H9 (cell line): ENCODE results near the gene KMT2B. TPM values are rescaled to one million over a fixed set of nuclear protein-coding genes. Genes with fewer than 3 reads are reported as not detected.

Experiments
- DNase-seq: peaks from one replicate; pipeline ENCODE4 v3.0.0-alpha.2; 2017
- H2AFZ ChIP-seq: one replicate; pipeline ENCODE4 v1.6.1; 2013; ENCODE audit warnings: mild to moderate bottlenecking, low read length, control low read depth, moderate library complexity
- H2AK5ac ChIP-seq: 2 replicates; pipeline ENCODE4 v1.6.1; 2013; ENCODE audit warnings: low read length, control low read depth, mixed read lengths; ENCODE audit not compliant: insufficient read length
- H2BK120ac ChIP-seq: one replicate; pipeline ENCODE4 v1.6.1; 2013; ENCODE audit warnings: low read depth, mild to moderate bottlenecking, low read length, control low read depth, inconsistent platforms; ENCODE audit not compliant: poor library complexity, severe bottlenecking
- H2BK12ac ChIP-seq: 2 replicates; pipeline ENCODE4 v1.6.1; 2013; ENCODE audit warnings: low read length, control low read depth, mixed read lengths, low read depth; ENCODE audit not compliant: insufficient read length
- H2BK15ac ChIP-seq: 2 replicates; pipeline ENCODE4 v1.6.1; 2013; ENCODE audit warnings: low read depth, low read length, control low read depth
- H2BK20ac ChIP-seq: one replicate; pipeline ENCODE4 v1.6.1; 2013; ENCODE audit warnings: low read depth, mild to moderate bottlenecking, low read length, control low read depth, inconsistent platforms; ENCODE audit not compliant: poor library complexity, severe bottlenecking
- H2BK5ac ChIP-seq: 2 replicates; pipeline ENCODE4 v1.6.1; 2013; ENCODE audit warnings: low read length, control low read depth, mixed read lengths; ENCODE audit not compliant: insufficient read length
- H3K14ac ChIP-seq: 2 replicates; pipeline ENCODE4 v1.6.1; 2013; ENCODE audit warnings: low read length, control low read depth; ENCODE audit not compliant: insufficient read depth
- H3K18ac ChIP-seq: 2 replicates; pipeline ENCODE4 v1.6.1; 2013; ENCODE audit warnings: low read depth, mild to moderate bottlenecking, mixed read lengths, low read length, control low read depth; ENCODE audit not compliant: insufficient read length
- H3K23ac ChIP-seq: 2 replicates; pipeline ENCODE4 v1.6.1; 2013; ENCODE audit warnings: low read length, control low read depth, mixed read lengths, low read depth; ENCODE audit not compliant: insufficient read length
- H3K23me2 ChIP-seq: 2 replicates; pipeline ENCODE4 v1.6.1; 2013; ENCODE audit warnings: low read depth, mild to moderate bottlenecking, mixed read lengths, low read length, control low read depth; ENCODE audit not compliant: insufficient read length, poor library complexity, severe bottlenecking
- H3K27ac ChIP-seq: 2 replicates; pipeline ENCODE4 v1.5.1; 2013; ENCODE audit warnings: low read length, control low read depth, mixed read lengths, low read depth; ENCODE audit not compliant: insufficient read length
- H3K27me3 ChIP-seq: 2 replicates; pipeline ENCODE4 v1.6.1; 2013; ENCODE audit warnings: low read length, control low read depth, inconsistent platforms; ENCODE audit not compliant: insufficient read depth
- H3K4ac ChIP-seq: 2 replicates; pipeline ENCODE4 v1.6.1; 2013; ENCODE audit warnings: low read depth, mild to moderate bottlenecking, control low read depth, inconsistent platforms, low read length, moderate library complexity
- H3K4me1 ChIP-seq: 2 replicates; pipeline ENCODE4 v1.6.1; 2013; ENCODE audit warnings: low read length, control low read depth, inconsistent platforms; ENCODE audit not compliant: insufficient read depth
- H3K4me2 ChIP-seq: 2 replicates; pipeline ENCODE4 v1.6.1; 2013; ENCODE audit warnings: low read length, control low read depth, mixed read lengths; ENCODE audit not compliant: insufficient read length, insufficient read depth
- H3K56ac ChIP-seq: 2 replicates; pipeline ENCODE4 v1.6.1; 2013; ENCODE audit warnings: low read depth, mild to moderate bottlenecking, mixed read lengths, low read length, control low read depth; ENCODE audit not compliant: insufficient read length
- H3K79me1 ChIP-seq: 2 replicates; pipeline ENCODE4 v1.6.1; 2013; ENCODE audit warnings: low read depth, mild to moderate bottlenecking, moderate library complexity, low read length, control low read depth, inconsistent platforms; ENCODE audit not compliant: insufficient read depth, poor library complexity, severe bottlenecking
- H3K79me2 ChIP-seq: 2 replicates; pipeline ENCODE4 v1.6.1; 2013; ENCODE audit warnings: low read length, control low read depth, inconsistent platforms; ENCODE audit not compliant: insufficient read depth
- H3K9ac ChIP-seq: 2 replicates; pipeline ENCODE4 v1.6.1; 2013; ENCODE audit warnings: low read length, control low read depth, mixed read lengths; ENCODE audit not compliant: insufficient read length; ENCODE audit errors: extremely low read depth
- H3K9me3 ChIP-seq: one replicate; pipeline ENCODE4 v1.6.1; 2013; ENCODE audit warnings: low read depth, low read length, inconsistent platforms; ENCODE audit not compliant: control insufficient read depth
- H3T11ph ChIP-seq: one replicate; pipeline ENCODE4 v1.6.1; 2013; ENCODE audit warnings: mild to moderate bottlenecking, low read length, control low read depth, inconsistent platforms
- H4K20me1 ChIP-seq: one replicate; pipeline ENCODE4 v1.6.1; 2013; ENCODE audit not compliant: control insufficient read depth, insufficient read length, insufficient read depth
- H4K5ac ChIP-seq: 2 replicates; pipeline ENCODE4 v1.6.1; 2013; ENCODE audit warnings: low read depth, mild to moderate bottlenecking, mixed read lengths, low read length, control low read depth; ENCODE audit not compliant: insufficient read length
- H4K8ac ChIP-seq: replicated peaks from 2 replicates; pipeline ENCODE4 v1.6.1; 2013; ENCODE audit warnings: low read length, control low read depth, mixed read lengths, low read depth; ENCODE audit not compliant: insufficient read length
- H4K91ac ChIP-seq: 2 replicates; pipeline ENCODE4 v1.6.1; 2013; ENCODE audit warnings: low read depth, mild to moderate bottlenecking, moderate library complexity, mixed read lengths, low read length, control low read depth; ENCODE audit not compliant: insufficient read length
- H3K27ac Mint-ChIP-seq, 3 experiments: 2 replicates in 2 of 3; 3 replicates in 1 of 3; pipeline ENCODE4 v1.8.0; 2020 to 2021; ENCODE audit warnings: mixed read lengths in 3 of 3, mild to moderate bottlenecking in 1 of 3, moderate library complexity in 1 of 3
- H3K27me3 Mint-ChIP-seq: 2 replicates; pipeline ENCODE4 v1.8.0; 2021; ENCODE audit warnings: low read depth, mild to moderate bottlenecking, moderate library complexity, mixed read lengths
- H3K36me3 Mint-ChIP-seq, 3 experiments: 2 replicates in 2 of 3; 3 replicates in 1 of 3; pipeline ENCODE4 v1.8.0; 2020 to 2021; ENCODE audit warnings: low read depth in 3 of 3, mixed read lengths in 3 of 3; ENCODE audit not compliant: insufficient read depth in 1 of 3
- H3K4me1 Mint-ChIP-seq, 2 experiments: 2 replicates each; pipeline ENCODE4 v1.8.0; 2020; ENCODE audit warnings: mixed read lengths in 2 of 2
- H3K4me3 Mint-ChIP-seq, 2 experiments: 2 replicates in 1 of 2; 3 replicates in 1 of 2; pipeline ENCODE4 v1.8.0; 2020 to 2021; ENCODE audit warnings: mild to moderate bottlenecking in 2 of 2, mixed read lengths in 2 of 2, moderate library complexity in 1 of 2
- H3K9me3 Mint-ChIP-seq, 2 experiments: 2 replicates in 1 of 2; 3 replicates in 1 of 2; pipeline ENCODE4 v1.8.0; 2020; ENCODE audit warnings: mild to moderate bottlenecking in 2 of 2, mixed read lengths in 2 of 2, moderate library complexity in 1 of 2
- WGBS: extraction: QIAGEN DNeasy Blood & Tissue Kit; methylation state at CpG from one replicate; pipeline ENCODE4 v1.1.7; 2013; ENCODE audit warnings: missing lambda C conversion rate, low lambda C conversion rate, mixed read lengths; ENCODE audit not compliant: insufficient read length; ENCODE audit errors: extremely low coverage; 5-methylcytosine and 5-hydroxymethylcytosine counted together
- total RNA-seq: library from RNA; stranded (reverse); gene quantifications from 2 replicates; pipeline ENCODE4 v1.2.1, GENCODE V29; 2021
- TF ChIP-seq, protein P1 (sequence below): fragments of 200-600 bp; sonication (generic); conservative IDR thresholded peaks from 3 replicates; pipeline ENCODE4 v1.8.0; 2021; ENCODE audit warnings: antibody characterized with exemption, mild to moderate bottlenecking

Gene KMT2B
- total RNA-seq, 1 experiment from 2014 or later = 47.7 TPM

DNA sequence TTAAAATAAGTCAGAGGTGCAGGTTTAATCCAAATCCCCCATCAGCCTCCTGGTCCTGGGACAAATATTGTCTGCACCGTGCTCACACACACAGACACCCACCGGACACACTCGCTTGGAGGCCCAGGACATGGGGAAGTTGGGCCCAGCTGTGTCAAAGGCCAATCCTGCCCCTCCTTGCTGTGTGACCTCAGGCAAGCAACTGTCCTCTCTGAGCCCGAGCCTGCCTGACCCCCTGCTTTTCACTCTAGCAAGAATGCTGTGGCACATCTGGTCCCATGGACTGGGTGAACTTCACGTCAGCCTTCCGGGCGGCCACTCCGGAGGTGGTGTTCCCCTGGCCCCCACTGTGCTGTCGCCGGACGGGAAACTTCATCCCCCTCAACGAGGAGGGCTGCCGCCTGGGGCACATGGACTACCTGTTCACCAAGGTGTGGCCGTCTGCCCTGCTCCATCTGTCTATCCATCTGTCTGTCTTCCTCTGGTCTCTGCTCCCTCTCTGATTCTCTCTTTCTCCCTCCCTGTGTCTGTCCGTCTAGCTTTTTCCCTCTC lies 42.1 kb upstream of the KMT2B start:
- H3K36me3 Mint-ChIP-seq = no peaks in the 10 kb centered on the region
- H4K20me1 ChIP-seq = no peaks in the 10 kb centered on the region
- no peak overlapping the region for H3K27ac ChIP-seq
- H3K27me3 Mint-ChIP-seq = peaks cover 27% of the 10 kb centered on the region
- no peaks in the 10 kb centered on the region for H3K4me1 ChIP-seq
- H2AFZ ChIP-seq = no peak overlapping the region
- no peak overlapping the region for H4K5ac ChIP-seq
- no peaks in the 10 kb centered on the region for H3K79me1 ChIP-seq
- TF ChIP-seq, protein P1, sequence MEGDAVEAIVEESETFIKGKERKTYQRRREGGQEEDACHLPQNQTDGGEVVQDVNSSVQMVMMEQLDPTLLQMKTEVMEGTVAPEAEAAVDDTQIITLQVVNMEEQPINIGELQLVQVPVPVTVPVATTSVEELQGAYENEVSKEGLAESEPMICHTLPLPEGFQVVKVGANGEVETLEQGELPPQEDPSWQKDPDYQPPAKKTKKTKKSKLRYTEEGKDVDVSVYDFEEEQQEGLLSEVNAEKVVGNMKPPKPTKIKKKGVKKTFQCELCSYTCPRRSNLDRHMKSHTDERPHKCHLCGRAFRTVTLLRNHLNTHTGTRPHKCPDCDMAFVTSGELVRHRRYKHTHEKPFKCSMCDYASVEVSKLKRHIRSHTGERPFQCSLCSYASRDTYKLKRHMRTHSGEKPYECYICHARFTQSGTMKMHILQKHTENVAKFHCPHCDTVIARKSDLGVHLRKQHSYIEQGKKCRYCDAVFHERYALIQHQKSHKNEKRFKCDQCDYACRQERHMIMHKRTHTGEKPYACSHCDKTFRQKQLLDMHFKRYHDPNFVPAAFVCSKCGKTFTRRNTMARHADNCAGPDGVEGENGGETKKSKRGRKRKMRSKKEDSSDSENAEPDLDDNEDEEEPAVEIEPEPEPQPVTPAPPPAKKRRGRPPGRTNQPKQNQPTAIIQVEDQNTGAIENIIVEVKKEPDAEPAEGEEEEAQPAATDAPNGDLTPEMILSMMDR = no peak
- no peak overlapping the region for H3K14ac ChIP-seq
- no peak overlapping the region for H2BK15ac ChIP-seq
- H2BK12ac ChIP-seq = no peak overlapping the region
- H3K4ac ChIP-seq = no peak overlapping the region
- H2BK20ac ChIP-seq = no peak overlapping the region
- no peak overlapping the region for H3K4me3 Mint-ChIP-seq
- no peaks in the 10 kb centered on the region for H3K27me3 ChIP-seq
- H3K4me2 ChIP-seq = no peak overlapping the region
- H2BK120ac ChIP-seq = no peak overlapping the region
- no peak overlapping the region for H4K91ac ChIP-seq
- no peak overlapping the region for H3K23ac ChIP-seq
- H3K23me2 ChIP-seq = peaks cover 11% of the 10 kb centered on the region
- no peak overlapping the region for H2BK5ac ChIP-seq
- no peak overlapping the region for H2AK5ac ChIP-seq
- H4K8ac ChIP-seq = no peak overlapping the region
- no peaks in the 10 kb centered on the region for H3K9me3 Mint-ChIP-seq
- H3K4me1 Mint-ChIP-seq = peaks cover 0 to 2% of the 10 kb centered on the region in 2 experiments; a peak in 3 of 4 replicates
- H3K9ac ChIP-seq = no peak overlapping the region
- no peaks in the 10 kb centered on the region for H3K79me2 ChIP-seq
- no peaks in the 10 kb centered on the region for H3K9me3 ChIP-seq
- WGBS = no CpG with 5 or more reads among the region's 15 CpGs
- no peak overlapping the region for H3K18ac ChIP-seq
- H3K56ac ChIP-seq = no peak overlapping the region
- no peak overlapping the region for H3K27ac Mint-ChIP-seq
- DNase-seq = no peak
- no peak overlapping the region for H3T11ph ChIP-seq
